Neural cell (in vitro differentiated cells): ENCODE results near the gene MED27. TPM values are rescaled to one million over a fixed set of nuclear protein-coding genes. Genes with fewer than 3 reads are reported as not detected.

ENCODE experiments used
- H2AFZ ChIP-seq: fragments of 200-600, 300-800 bp; sonication (generic), shearing (Covaris generic); 2 replicates; pipeline ENCODE4 v1.6.0; 2014; ENCODE audit warnings: low read depth, mild to moderate bottlenecking, antibody characterized with exemption, low read length, moderate library complexity
- H3F3A ChIP-seq: fragments of 200-600 bp; shearing (Covaris generic); 2 replicates; pipeline ENCODE4 v1.6.1; 2016; ENCODE audit warnings: mild to moderate bottlenecking, moderate library complexity, mixed read lengths, antibody characterized with exemption, low read length; ENCODE audit not compliant: insufficient read depth, poor library complexity, severe bottlenecking
- H3K27ac ChIP-seq: fragments of 200-600, 300-800 bp; sonication (generic), shearing (Covaris generic); 2 replicates; pipeline ENCODE4 v1.5.1; 2014; ENCODE audit warnings: mild to moderate bottlenecking, low read length, moderate library complexity
- H3K27me3 ChIP-seq: fragments of 300-800, 200-600 bp; sonication (generic), shearing (Covaris generic); 2 replicates; pipeline ENCODE4 v1.6.0; 2014; ENCODE audit warnings: mild to moderate bottlenecking, low read depth, low read length, moderate library complexity; ENCODE audit not compliant: insufficient read depth
- H3K36me3 ChIP-seq: fragments of 300-800, 200-600 bp; sonication (generic), shearing (Covaris generic); 2 replicates; pipeline ENCODE4 v1.5.1; 2014; ENCODE audit warnings: mild to moderate bottlenecking, antibody characterized with exemption, low read length, moderate library complexity; ENCODE audit not compliant: insufficient read depth
- H3K4me2 ChIP-seq: fragments of 300-800, 200-600 bp; sonication (generic), shearing (Covaris generic); 2 replicates; pipeline ENCODE4 v1.6.0; 2014; ENCODE audit warnings: mild to moderate bottlenecking, low read length
- H3K4me3 ChIP-seq: fragments of 300-800, 200-600 bp; sonication (generic), shearing (Covaris generic); 2 replicates; pipeline ENCODE4 v1.5.1; 2014; ENCODE audit warnings: mild to moderate bottlenecking, low read length, moderate library complexity
- H3K79me2 ChIP-seq: fragments of 200-600 bp; shearing (Covaris generic); replicated peaks from 2 replicates; pipeline ENCODE4 v1.6.0; 2014; ENCODE audit warnings: mild to moderate bottlenecking, low read length, moderate library complexity; ENCODE audit not compliant: insufficient read depth
- H3K9ac ChIP-seq: fragments of 300-800, 200-600 bp; sonication (generic), shearing (Covaris generic); 2 replicates; pipeline ENCODE4 v1.6.1; 2016; ENCODE audit warnings: mild to moderate bottlenecking, low read length, mixed read lengths
- H3K9me2 ChIP-seq: fragments of 200-600 bp; shearing (Covaris generic); 2 replicates; pipeline ENCODE4 v1.6.1; 2016; ENCODE audit warnings: mild to moderate bottlenecking, low read length, mixed read lengths; ENCODE audit not compliant: insufficient read depth
- H3K9me3 ChIP-seq: fragments of 200-600, 300-800 bp; sonication (generic), shearing (Covaris generic); 2 replicates; pipeline ENCODE4 v1.6.1; 2016; ENCODE audit warnings: mild to moderate bottlenecking, mixed run types, low read length, moderate library complexity, mixed read lengths
- H4K20me1 ChIP-seq: fragments of 200-600 bp; shearing (Covaris generic); 2 replicates; pipeline ENCODE4 v1.6.1; 2016; ENCODE audit warnings: mild to moderate bottlenecking, mixed run types; ENCODE audit not compliant: insufficient read depth
- EP300 ChIP-seq: fragments of 450-650 bp; conservative IDR thresholded peaks from 2 replicates; pipeline ENCODE4 v1.6.1; 2014; ENCODE audit warnings: antibody characterized with exemption, mild to moderate bottlenecking, moderate library complexity; ENCODE audit not compliant: poor library complexity, severe bottlenecking
- EZH2 ChIP-seq: fragments of 200-600, 300-800 bp; shearing (Covaris generic), sonication (generic); IDR thresholded peaks from 2 replicates; pipeline ENCODE4 v1.6.1; 2014; ENCODE audit warnings: antibody characterized with exemption, low read length, borderline replicate concordance, mild to moderate bottlenecking; ENCODE audit not compliant: insufficient read depth, poor library complexity, severe bottlenecking
- MXI1 ChIP-seq: fragments of 450-650 bp; conservative IDR thresholded peaks from 2 replicates; pipeline ENCODE4 v1.6.1; 2014; ENCODE audit warnings: antibody characterized with exemption, mild to moderate bottlenecking; ENCODE audit not compliant: poor library complexity, severe bottlenecking
- POLR2AphosphoS5 ChIP-seq: IDR thresholded peaks from 2 replicates; pipeline ENCODE4 v1.6.1; 2012
- RAD21 ChIP-seq: fragments of 450-650 bp; conservative IDR thresholded peaks from 2 replicates; pipeline ENCODE4 v1.6.1; 2014; ENCODE audit warnings: antibody characterized with exemption, mild to moderate bottlenecking, moderate library complexity
- SMC3 ChIP-seq: fragments of 450-650 bp; conservative IDR thresholded peaks from 2 replicates; pipeline ENCODE4 v1.6.1; 2014; ENCODE audit warnings: antibody characterized with exemption, mild to moderate bottlenecking, moderate library complexity; ENCODE audit not compliant: poor library complexity
- TAF1 ChIP-seq: IDR thresholded peaks from 2 replicates; pipeline ENCODE4 v1.6.1; 2012; ENCODE audit warnings: low read depth
- polyA plus RNA-seq: library from polyadenylated mRNA; depleted of rRNA; stranded (reverse); fragments of >200 nt; gene quantifications from 2 replicates; pipeline ENCODE4 v1.2.3, GENCODE V29; 2014
- TF ChIP-seq, protein P1 (sequence below): IDR thresholded peaks from 2 replicates; pipeline ENCODE4 v1.6.1; 2012; ENCODE audit warnings: borderline replicate concordance
- TF ChIP-seq, protein P2 (sequence below): fragments of 450-650 bp; IDR thresholded peaks from 2 replicates; pipeline ENCODE4 v1.5.1; 2014; ENCODE audit warnings: antibody characterized with exemption, mild to moderate bottlenecking, moderate library complexity; ENCODE audit not compliant: poor library complexity, severe bottlenecking

The MED27 gene
- polyA plus RNA-seq, 1 donor from 2014 or later = 7.5 TPM

DNA sequence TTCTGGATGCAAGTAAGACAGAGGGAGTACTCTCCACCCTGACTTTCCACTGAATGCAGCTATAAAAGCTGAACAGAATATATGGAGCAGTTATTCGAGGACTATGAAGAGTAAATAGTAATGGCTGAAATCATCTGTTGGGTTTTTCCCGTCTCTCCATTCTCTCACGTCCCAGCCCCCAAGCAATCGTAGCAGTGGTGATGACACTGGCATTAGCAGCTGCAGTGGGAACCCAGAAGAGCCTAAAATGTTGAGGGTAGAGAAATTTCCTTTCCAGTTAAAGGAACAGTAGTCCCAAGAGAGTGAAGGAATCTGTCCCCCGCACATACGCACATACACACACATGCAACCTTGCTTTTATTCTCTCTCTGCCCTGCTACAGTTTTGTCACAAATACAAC lies 33.2 kb downstream of the MED27 start:
- Histone ChIP-seq H3K4me2 (no peak overlapping the region), H3K9me2 (no peaks in the 10 kb centered on the region), H3K4me3 (no peak overlapping the region), H3F3A (no peaks in the 10 kb centered on the region), H3K27ac (no peak overlapping the region), H2AFZ (no peak overlapping the region), H3K9ac (no peak overlapping the region), H3K9me3 (no peaks in the 10 kb centered on the region), H4K20me1 (no peaks in the 10 kb centered on the region), H3K36me3 (no peaks in the 10 kb centered on the region), H3K79me2 (peaks cover 7% of the 10 kb centered on the region), H3K27me3 (no peaks in the 10 kb centered on the region)
- no peak for TF ChIP-seq TAF1
- no peak for TF ChIP-seq MXI1
- TF ChIP-seq RAD21 = no peak

DNA sequence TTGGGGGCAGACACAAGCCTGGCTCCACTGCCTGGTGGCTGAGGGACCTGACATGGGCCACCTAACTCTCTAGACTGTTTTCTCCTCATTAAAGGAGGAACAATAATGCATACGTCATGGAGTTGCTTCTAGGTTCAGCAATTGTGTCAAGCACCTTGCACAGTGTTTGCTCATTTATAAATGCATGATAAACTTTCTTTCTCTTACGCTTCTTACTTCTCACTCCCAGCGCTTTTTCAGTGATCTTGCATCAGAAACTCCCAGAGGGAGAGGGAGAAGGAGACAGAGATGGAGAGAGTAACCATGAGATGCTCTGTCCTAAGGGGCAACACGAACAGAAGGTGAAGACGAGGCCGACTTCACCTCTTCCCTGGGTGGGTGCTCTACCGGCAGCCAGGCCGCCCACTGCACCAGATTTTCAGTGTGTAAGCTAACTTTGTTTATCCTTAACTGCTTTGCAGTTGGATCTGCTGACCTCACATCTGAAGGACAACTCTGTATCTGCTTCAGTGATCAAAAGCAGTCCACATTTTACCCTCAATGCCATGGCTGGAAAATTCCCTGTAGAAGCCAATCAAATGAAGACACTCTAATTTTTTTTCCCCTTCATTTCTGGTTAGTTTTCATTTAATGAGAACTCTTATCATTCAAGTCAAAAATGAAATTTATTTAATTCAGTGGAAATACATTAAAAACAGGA lies 35.3 kb downstream of the MED27 start:
- H3F3A ChIP-seq = no peaks in the 10 kb centered on the region
- no peak overlapping the region for H3K27ac ChIP-seq
- H3K79me2 ChIP-seq = peaks cover 7% of the 10 kb centered on the region
- H2AFZ ChIP-seq = no peak overlapping the region
- H4K20me1 ChIP-seq = no peaks in the 10 kb centered on the region
- H3K27me3 ChIP-seq = no peaks in the 10 kb centered on the region
- TF ChIP-seq TAF1 = no peak
- no peak for TF ChIP-seq EZH2
- no peak for TF ChIP-seq RAD21
- TF ChIP-seq POLR2AphosphoS5 = no peak
- TF ChIP-seq, protein P1, sequence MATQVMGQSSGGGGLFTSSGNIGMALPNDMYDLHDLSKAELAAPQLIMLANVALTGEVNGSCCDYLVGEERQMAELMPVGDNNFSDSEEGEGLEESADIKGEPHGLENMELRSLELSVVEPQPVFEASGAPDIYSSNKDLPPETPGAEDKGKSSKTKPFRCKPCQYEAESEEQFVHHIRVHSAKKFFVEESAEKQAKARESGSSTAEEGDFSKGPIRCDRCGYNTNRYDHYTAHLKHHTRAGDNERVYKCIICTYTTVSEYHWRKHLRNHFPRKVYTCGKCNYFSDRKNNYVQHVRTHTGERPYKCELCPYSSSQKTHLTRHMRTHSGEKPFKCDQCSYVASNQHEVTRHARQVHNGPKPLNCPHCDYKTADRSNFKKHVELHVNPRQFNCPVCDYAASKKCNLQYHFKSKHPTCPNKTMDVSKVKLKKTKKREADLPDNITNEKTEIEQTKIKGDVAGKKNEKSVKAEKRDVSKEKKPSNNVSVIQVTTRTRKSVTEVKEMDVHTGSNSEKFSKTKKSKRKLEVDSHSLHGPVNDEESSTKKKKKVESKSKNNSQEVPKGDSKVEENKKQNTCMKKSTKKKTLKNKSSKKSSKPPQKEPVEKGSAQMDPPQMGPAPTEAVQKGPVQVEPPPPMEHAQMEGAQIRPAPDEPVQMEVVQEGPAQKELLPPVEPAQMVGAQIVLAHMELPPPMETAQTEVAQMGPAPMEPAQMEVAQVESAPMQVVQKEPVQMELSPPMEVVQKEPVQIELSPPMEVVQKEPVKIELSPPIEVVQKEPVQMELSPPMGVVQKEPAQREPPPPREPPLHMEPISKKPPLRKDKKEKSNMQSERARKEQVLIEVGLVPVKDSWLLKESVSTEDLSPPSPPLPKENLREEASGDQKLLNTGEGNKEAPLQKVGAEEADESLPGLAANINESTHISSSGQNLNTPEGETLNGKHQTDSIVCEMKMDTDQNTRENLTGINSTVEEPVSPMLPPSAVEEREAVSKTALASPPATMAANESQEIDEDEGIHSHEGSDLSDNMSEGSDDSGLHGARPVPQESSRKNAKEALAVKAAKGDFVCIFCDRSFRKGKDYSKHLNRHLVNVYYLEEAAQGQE = no peak
- TF ChIP-seq, protein P2, sequence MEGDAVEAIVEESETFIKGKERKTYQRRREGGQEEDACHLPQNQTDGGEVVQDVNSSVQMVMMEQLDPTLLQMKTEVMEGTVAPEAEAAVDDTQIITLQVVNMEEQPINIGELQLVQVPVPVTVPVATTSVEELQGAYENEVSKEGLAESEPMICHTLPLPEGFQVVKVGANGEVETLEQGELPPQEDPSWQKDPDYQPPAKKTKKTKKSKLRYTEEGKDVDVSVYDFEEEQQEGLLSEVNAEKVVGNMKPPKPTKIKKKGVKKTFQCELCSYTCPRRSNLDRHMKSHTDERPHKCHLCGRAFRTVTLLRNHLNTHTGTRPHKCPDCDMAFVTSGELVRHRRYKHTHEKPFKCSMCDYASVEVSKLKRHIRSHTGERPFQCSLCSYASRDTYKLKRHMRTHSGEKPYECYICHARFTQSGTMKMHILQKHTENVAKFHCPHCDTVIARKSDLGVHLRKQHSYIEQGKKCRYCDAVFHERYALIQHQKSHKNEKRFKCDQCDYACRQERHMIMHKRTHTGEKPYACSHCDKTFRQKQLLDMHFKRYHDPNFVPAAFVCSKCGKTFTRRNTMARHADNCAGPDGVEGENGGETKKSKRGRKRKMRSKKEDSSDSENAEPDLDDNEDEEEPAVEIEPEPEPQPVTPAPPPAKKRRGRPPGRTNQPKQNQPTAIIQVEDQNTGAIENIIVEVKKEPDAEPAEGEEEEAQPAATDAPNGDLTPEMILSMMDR = no peak
- TF ChIP-seq SMC3 = no peak
- TF ChIP-seq EP300 = no peak
- no peak for TF ChIP-seq MXI1
- no peaks in the 10 kb centered on the region for H3K9me2 ChIP-seq
- no peak overlapping the region for H3K4me3 ChIP-seq
- no peaks in the 10 kb centered on the region for H3K36me3 ChIP-seq
- H3K9me3 ChIP-seq = no peaks in the 10 kb centered on the region
- H3K4me2 ChIP-seq = no peak overlapping the region
- H3K9ac ChIP-seq = no peak overlapping the region
